ENCODE measurements around the gene TPST2. TPM values are rescaled to one million over a fixed set of nuclear protein-coding genes. Genes with fewer than 3 reads are reported as not detected.

The TPST2 gene
- total and polyA plus RNA-seq, 2 experiments from 2014 or later: 17.8 to 44.2 TPM

GRCh38 chr22:26585104-26585790 lies 4.7 kb downstream of the TPST2 start:
- Histone ChIP-seq H3K27ac (peak overlapping the region; percentile 45), H3K36me3 (no peaks in the 10 kb centered on the region), H3K4me3 (no peak overlapping the region), H3K9me3 (ENCODE audit: low read depth) (no peaks in the 10 kb centered on the region), H3K4me1 (ENCODE audit: low read depth) (peaks cover 4% of the 10 kb centered on the region), H3K27me3 (no peaks in the 10 kb centered on the region)
- peak; percentile 39 to 82 for DNase-seq (ENCODE audit: low read depth in 1 of 2, low spot score in 1 of 2)
- peak; percentile 20 for TF ChIP-seq CTCF (IDR thresholded peaks at IDR 0.05; ENCODE audit: low read depth, low read length)

- no peak for TF ChIP-seq CTCF (IDR thresholded peaks at IDR 0.05; ENCODE audit: low read depth, low read length)
- Histone ChIP-seq H3K36me3 (no peaks in the 10 kb centered on the region), H3K27me3 (no peaks in the 10 kb centered on the region), H3K4me3 (no peak overlapping the region), H3K27ac (no peak overlapping the region), H3K4me1 (ENCODE audit: low read depth) (peaks cover 11% of the 10 kb centered on the region), H3K9me3 (ENCODE audit: low read depth) (no peaks in the 10 kb centered on the region)
- no peak for DNase-seq (ENCODE audit: low read depth in 1 of 2, low spot score in 1 of 2)
Observed at GRCh38 chr22:26584010-26584409, 5.9 kb downstream of the TPST2 start.

GRCh38 chr22:26581633-26582168 lies 8.2 kb downstream of the TPST2 start:
- peaks cover 11% of the 10 kb centered on the region for H3K4me1 ChIP-seq (ENCODE audit: low read depth)
- H3K9me3 ChIP-seq (ENCODE audit: low read depth): no peaks in the 10 kb centered on the region
- TF ChIP-seq CTCF (IDR thresholded peaks at IDR 0.05; ENCODE audit: low read depth, low read length): no peak
- no peaks in the 10 kb centered on the region for H3K36me3 ChIP-seq
- no peak overlapping the region for H3K4me3 ChIP-seq
- H3K27me3 ChIP-seq: no peaks in the 10 kb centered on the region
- DNase-seq (ENCODE audit: low read depth in 1 of 2, low spot score in 1 of 2): no peak
- no peak overlapping the region for H3K27ac ChIP-seq

- DNase-seq (ENCODE audit: low read depth in 1 of 2, low spot score in 1 of 2): no peak
- no peaks in the 10 kb centered on the region for H3K27me3 ChIP-seq
- H3K4me1 ChIP-seq (ENCODE audit: low read depth): peaks cover 15% of the 10 kb centered on the region
- H3K4me3 ChIP-seq: no peak overlapping the region
- H3K27ac ChIP-seq: no peak overlapping the region
- no peaks in the 10 kb centered on the region for H3K36me3 ChIP-seq
- H3K9me3 ChIP-seq (ENCODE audit: low read depth): no peaks in the 10 kb centered on the region
- TF ChIP-seq CTCF (IDR thresholded peaks at IDR 0.05; ENCODE audit: low read depth, low read length): no peak
Observed at GRCh38 chr22:26581026-26581425, 8.9 kb downstream of the TPST2 start.

GRCh38 chr22:26580240-26580962 lies 9.5 kb downstream of the TPST2 start:
- TF ChIP-seq CTCF (IDR thresholded peaks at IDR 0.05; ENCODE audit: low read depth, low read length): no peak
- Histone ChIP-seq H3K9me3 (ENCODE audit: low read depth) (no peaks in the 10 kb centered on the region), H3K4me3 (no peak overlapping the region), H3K27ac (no peak overlapping the region), H3K36me3 (no peaks in the 10 kb centered on the region), H3K27me3 (no peaks in the 10 kb centered on the region), H3K4me1 (ENCODE audit: low read depth) (peaks cover 15% of the 10 kb centered on the region)
- DNase-seq (ENCODE audit: low read depth in 1 of 2, low spot score in 1 of 2): no peak
